Activated gamma-delta T cell treated with Interleukin-2 at 50 U/mL for 16 hours (primary cell): Measurements from ENCODE around the gene FUOM.
"Not testable (repeated sequence)": the region's sequence is repeated elsewhere in the genome, so short reads cannot be mapped to it uniquely, and the experiment has no call there.

ENCODE experiments used
- DNase-seq: peaks from one replicate; pipeline ENCODE4 v3.0.0-alpha.2; 2020

Gene FUOM

DNA sequence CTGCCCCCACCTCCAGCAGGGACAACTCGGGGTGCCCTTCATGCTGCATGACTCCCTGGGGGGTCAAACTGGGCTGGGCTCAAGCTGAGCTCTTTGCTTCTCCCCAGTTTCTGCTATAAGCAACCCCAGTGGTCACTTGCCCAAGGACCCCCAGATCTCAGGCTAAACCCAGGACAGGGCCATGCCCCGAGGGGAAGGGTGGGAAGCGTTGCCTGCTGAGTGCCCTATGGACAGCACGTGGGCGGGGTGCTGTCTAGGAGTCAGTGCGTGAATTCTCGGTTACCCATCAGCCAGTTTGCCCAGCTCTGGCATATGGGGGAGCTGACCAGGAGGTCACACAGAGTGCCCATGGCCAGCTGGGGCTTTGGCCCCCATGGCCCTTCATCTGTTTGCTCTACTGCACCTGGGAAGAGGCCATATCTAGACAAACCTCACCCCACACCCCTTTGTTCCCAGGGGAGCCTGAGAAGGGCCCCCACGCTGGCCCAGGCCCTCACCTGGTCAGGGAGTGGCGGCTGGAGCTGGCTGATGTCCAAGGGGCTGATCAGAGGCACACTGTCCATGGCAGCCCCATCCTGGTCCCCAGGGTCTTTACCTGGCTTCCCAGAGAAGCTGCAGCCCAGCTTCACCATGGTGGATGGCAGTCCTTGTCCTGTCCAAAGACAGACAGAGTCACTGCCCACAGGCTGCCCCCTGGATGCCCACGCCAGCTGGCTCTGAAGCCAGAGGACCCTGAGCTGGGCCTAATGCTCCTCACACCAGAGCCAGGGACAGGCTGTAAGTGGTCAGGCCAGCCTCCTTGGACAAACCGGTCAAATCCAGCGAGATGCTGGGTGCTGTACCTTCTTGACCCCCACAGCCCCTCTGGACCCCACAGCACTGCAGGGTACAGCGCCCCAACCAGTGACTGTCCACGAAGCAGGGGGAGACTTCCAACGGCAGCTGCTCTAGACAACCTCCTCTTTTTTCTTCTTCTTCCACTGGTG is 29.2 kb downstream of the FUOM start:
- no peak for DNase-seq

DNA sequence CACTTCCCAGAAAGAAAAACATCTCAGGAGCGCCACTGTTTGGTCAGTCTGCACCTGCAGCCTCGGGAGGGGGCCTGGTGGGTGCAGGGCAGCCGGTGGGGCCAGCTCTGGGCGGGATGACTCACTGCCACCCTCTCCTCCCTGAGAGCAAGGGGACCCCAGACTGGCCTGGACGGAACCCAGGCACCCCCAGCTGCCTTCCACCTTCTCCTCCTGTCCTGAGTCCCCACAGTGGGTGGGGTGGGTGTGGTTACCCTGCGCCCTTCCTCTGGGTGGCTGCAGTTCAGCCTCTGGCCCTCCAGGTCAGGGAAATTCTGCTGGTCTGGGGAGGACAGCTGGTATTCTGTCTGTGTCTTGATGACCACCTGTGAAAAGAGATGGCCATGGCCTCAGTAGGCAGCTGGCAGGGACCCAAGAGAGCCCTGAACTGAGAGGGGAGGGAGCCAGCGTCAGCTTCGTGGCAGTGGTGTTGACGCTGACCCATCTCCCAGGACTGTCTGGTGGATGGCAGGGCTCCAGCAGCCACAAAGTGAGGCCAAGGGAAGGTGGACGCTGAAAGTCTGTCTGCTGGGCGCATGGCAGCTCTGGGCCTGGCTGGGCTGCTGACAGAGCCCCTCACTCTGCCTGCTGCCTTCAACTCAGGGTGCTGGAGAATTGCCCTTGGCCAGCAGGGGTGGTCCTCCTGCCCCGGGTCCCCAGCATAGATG is 30.0 kb downstream of the FUOM start:
- no peak for DNase-seq

DNA sequence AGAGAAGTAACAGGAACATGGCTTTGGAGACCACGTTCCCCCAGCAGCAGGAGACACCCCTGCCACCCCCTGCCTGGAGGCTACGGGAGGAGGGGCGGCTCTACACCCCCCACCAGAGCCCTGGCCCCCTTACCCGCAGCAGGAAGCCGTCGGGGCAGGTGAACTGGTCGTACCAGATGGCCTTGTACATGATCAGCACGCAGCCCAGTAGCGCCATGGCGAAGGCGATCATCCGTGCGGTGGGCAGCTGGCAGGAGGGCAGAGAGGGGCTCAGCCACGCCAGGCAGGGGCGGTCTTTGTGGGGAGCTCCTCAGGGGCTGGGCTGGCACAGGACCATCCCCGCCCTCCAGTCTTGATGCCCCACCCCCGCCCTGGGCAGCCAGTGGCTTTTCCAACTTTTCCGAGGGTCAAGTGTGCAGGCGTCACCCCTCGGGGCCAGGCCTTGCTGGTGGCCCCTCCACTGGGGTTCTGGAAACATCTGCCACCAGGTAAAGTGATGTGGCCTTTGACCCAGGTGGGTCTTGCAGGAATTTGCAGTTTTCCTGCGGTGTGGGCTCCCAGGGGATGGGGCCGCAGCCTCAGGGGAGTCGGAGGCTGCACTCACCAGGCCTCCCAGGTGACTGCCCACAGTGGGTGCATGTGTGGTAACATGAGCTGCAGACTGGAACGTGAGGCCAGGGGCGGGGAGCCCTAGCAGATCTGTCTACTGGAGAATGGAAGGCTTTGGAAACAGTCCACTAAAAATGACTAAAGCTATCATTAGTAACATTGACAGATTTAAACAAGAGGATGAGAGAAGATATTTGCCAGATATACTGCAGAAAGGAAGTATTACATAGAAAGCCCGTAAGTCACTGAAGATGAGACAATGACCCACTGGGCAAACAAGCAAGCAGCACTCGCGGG is 30.8 kb downstream of the FUOM start:
- DNase-seq: no peak

DNA sequence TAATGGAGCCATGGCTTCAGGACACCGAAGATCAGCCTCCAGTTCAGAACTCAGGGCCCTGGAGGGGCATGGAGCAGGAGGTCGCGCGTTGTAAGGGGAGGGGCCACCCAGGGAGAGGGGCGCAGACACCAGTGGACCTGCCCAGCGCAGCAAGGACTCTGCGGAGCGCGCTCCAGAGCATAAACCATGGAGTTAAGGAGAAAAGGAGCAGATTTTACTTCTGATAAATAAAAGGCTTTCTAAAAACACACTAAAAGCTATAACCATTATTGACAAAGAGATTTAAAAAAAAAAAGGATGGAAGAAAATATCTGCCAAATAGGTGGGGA is 31.6 kb downstream of the FUOM start:
- no peak for DNase-seq

DNA sequence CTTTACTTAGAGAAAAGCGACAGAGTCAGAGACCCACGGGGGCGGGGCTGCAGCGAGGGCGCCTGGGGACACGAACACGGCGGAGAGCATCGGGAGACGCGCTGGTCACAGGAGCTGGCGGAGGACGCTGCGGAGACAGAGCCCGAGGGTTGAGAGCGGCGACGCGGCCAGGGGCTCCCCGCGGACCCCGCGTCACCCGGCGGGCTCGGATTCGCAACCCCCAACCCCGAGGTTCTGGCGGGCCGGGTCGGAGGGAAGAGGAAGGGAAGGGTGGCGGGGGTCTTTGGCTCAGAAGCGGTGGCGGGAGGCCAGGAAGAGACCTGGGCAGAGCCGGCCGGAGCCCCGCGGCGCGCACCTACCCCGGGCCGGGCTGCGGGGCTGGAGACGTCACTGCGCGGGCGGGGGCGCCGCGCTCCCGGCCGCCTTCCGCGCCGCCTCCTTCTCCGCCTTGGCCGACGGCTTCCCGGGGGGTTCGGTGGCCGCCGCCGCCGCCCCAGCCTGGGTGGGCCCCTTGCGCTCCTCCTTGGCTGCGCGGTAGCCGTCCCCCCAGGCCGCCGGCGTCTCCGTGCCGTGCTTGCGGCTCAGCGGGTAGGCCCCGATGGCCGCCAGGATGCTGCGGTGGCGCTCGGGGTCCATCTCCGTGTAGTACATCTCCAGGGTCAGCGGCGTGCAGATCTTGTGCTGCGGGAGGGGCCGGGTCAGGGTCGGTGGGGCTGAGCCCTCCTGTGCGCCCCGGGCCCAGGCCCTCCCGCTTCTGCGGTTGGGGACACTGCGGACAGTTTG is 32.2 kb downstream of the FUOM start:
- no peak for DNase-seq

DNA sequence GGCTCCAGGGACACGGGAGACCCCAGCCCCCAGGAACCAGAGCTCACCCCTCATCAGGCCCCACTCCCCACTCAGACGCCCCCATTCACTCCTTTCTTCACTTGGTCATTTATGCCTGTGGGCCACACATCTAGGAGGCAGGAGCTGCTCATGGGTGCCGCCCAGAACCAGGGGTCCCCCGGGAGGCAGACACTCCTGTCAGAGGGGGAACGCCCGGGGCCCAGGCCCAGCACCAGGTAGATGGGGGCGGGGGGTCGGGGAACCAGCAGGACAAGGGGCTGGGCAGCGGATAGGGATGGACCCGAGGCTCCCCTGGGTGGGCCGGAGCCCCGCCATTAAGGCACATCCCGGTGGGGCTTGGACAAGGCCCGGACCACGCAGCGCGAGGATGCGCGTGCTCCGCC is 33.0 kb downstream of the FUOM start:
- no peak for DNase-seq

DNA sequence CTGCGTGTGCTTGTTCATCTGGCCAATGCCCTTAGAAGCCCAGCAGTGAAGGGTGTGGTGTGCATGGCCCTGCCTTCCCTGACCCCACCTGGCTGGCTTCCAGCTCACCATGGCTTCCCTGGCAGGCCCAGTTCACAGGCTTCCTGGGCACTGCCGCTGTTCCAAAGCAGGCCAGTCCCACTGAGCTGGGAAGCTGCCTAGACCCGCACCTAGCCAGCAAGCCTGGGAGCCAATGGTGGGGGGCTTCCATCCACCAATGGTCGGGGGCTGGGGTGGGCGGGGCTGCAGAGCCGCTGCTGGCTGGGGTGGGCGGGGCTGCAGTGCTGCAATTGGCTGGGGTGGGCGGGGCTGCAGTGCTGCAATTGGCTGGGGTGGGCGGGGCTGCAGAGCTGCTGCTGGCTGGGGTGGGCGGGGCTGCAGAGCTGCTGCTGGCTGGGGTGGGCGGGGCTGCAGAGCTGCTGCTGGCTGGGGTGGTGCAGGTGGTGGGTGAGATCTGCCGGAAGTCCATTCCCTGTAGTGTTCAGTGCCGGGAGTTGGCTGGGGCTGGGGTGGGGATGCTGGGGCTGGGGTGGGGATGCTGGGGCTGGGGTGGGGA is 33.5 kb downstream of the FUOM start:
- DNase-seq: peak; percentile 46

DNA sequence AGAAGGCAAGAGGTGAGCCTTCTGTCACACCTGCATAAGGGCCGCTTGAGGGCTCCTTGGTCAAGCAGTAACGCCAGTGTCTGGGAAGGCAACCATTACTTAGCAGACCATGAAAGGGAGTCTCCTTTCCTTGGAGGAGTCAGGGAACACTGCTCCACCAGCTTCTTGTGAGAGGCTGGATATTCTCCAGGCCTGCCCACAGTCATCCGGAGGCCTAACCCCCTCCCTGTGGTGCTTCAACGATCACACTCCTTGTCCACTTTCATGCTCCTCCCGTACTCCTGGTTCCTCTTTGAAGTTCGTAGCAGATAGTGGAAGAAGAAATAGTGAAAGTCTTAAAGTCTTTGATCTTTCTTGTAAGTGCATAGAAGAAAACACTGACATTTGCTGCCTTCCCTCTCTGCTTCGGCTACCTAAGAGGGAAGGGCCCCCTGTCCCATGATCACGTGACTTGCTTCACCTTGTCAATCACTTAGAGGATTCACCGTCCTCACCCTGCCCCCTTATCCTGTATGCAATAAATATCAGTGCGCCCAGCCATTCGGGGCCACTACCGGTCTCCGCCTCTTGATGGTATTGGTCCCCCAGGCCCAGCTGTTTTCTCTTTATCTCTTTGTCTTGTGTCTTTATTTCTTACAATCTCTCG is 35.6 kb downstream of the FUOM start:
- not testable (repeated sequence) for DNase-seq

DNA sequence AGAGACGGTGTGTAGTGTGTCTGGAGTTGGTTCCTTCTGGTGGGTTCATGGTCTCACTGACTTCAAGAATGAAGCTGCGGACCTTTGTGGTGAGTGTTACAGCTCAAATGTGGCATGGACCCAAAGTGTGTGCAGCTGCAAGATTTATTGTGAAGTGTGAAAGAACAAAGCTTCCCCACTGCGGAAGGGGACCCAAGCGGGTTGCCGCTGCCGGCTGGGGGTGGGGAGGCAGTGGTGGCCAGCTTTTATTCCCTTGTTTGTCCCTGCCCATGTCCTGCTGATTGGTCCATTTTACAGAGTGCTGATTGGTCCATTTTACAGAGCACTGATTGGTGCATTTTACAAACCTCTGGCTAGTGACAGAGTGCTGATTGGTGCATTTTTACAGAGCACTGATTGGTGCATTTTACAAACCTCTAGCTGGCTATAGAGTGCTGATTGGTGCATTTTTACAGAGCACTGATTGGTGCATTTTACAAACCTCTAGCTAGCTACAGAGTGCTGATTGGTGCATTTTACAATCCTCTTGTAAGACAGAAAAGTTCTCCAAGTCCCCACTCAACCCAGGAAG is 36.9 kb downstream of the FUOM start:
- DNase-seq: not testable (repeated sequence)

DNA sequence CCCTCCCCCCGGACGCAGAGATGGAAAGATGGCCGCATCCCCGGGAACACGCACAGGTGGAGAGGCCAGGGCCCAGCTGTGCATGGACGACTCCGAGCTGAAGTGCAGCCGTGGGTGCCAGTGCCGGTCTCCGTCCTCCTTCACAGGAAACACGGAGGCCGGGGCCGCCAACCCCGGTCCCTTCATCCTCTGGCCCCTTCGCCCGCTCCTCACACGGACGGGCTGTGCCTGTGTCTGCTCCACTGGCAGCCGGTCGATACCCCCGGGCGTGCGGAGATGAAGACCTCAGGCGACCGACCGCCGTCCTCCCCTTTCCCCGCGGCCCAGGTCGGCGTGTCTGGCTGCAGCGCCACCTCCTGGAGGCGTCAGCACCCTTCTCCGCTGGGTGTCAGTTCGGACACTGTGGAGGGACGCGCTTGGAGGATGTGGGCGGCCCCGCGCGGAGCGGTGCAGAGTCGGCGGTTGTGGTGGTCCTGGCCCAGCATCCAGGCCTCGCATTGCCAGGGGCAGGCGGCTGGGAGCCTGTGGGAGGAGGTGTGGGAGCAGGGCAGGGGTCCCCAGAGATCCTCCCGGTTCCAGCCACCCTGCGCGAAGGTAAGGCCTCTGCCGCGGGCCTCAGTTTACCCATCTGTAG is 39.2 kb downstream of the FUOM start:
- peak; percentile 65 for DNase-seq

DNA sequence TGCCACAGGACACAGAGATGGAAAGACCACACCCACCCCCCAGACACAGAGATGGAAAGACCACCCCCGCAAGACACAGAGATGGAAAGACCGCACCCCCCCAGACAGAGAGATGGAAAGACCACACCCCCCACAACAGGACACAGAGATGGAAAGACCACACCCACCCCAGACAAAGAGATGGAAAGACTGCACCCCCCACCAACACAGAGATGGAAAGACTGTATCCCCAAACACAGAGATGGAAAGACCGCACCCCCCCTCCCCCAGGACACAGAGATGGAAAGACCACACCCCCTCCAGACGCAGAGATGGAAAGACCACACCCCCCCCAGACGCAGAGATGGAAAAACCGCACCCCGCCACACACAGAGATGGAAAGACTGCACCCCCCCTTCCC is 41.1 kb downstream of the FUOM start:
- DNase-seq: no peak

DNA sequence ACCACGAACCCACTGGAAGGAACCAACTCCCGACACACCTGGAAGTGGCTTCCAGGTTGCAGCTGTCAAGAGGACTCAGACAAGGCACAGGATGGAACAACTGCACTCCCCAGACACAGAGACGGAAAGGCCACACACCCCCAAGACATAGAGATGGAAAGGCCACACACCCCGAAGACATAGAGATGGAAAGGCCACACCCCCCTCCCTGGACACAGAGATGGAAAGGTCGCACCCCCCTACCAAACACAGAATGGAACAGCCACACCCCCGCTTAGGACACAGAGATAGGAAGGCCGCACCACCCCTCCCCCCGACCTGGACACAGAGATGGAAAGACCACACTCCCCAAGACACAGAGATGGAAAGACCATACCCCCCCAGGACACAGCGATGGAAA is 41.6 kb downstream of the FUOM start:
- DNase-seq: no peak

DNA sequence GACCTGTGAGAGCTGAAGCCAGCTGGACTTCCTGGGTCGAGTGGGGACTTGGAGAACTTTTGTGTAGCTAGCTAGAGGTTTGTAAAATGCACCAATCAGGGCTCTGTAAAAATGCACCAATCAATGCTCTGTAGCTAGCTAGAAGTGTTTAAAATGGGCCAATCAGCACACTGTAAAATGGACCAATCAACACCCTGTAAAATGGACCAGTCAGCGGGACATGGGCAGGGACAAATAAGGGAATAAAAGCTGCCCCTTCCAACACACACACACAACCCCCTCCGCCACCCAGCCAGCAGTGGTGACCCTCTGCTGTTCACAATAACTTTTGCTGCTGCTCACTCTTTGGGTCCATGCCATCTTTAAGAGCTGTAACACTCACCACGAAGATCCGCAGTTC is 42.0 kb downstream of the FUOM start:
- no peak for DNase-seq

DNA sequence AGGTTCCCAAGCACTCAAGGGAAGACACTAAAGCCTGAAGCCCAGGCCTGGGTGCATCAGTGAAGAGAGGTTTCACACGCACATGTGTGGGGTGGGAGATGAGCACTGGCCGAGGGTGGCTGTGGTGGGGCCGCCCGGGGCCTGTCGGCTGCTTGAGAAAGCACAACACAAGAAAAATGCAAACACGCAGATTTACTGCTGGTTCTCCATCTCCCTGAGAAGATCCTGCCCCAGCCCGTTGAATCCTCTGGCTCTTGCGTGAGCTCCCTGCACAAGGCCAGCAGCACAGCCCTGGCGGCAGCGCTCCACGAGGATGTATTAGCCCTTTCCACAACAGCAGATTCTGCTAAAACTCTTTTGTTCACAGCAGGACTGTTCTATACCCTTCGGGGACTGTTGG is 42.9 kb downstream of the FUOM start:
- DNase-seq: no peak

DNA sequence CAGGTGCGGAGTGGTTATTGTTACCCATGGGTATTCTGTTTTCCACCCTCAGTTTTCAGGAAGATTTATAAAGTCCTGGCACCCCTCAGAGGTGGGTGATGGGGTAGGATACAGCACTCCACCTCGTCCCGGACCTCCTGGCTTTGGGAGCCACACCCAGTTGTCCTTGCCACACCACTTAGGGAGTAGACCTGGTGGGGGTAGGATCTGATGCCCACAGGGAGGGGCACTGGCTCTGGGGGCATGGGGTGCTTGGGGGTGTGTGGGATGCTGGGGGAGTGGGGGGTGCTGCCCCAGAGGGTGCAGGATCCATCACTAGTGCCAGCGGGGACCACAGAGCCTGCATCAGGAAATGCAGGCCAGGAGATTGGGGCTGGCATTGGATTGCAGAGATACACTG is 44.6 kb downstream of the FUOM start:
- DNase-seq: no peak

DNA sequence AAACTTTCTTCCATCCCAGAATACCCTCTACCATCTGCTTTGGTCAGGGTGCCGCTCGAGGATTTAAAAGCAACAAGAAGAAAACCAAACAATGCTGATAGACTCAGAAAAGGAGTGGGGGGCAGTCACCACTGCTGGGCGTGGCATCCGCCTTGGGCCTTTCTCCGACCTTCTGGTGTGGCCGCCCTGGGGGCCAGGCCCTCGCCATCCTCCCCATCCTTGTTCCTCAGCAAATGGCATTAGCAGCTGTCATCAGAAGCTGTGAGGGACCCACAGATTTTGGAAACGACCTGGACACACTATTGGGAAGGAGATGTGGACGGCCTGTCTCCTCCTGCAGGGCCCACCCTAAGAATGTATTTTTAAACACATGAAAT is 45.1 kb downstream of the FUOM start:
- no peak for DNase-seq

DNA sequence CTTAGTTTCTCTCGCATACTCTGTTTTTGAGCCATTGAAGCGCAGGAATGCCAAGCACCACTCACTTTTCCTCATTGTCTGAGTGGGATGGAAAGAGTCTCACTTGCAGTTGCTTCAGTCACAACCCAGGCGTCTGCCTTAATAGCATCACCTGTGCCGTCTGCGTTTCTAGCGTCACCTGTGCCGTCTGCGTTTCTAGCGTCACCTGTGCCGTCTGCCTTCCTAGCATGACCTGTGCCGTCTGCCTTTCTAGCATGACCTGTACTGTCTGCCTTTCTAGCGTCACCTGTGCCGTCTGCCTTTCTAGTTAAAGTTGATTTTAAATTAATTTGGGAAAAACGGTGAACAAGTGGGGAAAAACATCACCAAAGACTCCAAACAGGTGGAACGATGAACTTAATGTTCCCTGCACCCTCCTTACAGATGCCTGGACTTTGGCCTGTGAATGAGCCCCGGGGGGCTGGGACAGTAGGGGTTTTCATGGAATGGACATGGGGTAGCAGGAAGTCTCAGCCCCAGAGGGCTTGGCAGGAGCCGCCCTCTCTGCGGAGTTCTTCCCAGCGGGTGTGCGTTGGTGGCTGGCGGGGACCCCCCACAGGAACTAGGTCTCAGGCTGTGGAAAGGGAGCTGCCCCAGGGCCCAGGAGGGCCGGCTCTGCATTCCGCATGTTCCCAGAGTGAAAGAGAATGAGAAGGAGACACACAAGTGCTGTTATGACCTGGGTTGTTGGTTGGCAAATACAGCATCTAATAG is 45.6 kb downstream of the FUOM start:
- DNase-seq: no peak

DNA sequence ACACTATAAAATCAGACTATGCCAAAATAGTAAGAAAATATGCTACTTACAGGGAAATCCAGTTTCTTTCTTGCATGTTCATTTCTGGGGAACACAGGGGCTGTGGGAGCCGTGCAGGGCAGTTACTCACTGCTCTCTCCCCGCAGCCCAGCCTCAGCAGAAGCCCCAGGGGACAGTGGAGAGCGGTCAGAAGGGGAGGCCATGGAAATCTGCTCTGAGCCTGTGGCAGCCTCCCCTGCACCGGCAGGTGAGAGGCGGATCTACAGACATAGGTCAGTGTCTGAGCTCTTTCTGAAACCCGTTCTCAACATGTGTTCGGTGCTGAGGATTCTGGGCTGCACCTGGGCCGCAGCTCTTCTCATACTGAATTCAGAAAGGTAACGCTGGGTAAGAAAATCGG is 46.2 kb downstream of the FUOM start:
- DNase-seq: no peak

DNA sequence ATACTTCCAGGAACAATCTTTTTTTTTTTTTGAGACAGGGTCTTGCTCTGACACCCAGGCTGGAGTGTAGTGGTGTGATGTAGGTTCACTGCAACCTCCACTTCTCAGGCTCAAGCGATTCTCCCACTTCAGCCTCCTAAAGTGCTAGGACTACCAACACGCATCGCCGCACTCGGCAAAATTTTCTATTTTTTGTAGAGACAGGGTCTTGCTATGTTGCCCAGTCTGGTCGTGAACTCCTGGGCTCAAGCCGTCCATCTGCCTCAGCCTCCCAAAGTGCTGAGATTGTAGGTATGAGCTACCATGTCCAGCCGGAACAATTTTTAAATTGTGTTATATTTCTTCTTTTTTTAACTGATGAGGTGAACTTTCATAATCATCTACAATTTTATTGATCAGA is 47.0 kb downstream of the FUOM start:
- no peak for DNase-seq

DNA sequence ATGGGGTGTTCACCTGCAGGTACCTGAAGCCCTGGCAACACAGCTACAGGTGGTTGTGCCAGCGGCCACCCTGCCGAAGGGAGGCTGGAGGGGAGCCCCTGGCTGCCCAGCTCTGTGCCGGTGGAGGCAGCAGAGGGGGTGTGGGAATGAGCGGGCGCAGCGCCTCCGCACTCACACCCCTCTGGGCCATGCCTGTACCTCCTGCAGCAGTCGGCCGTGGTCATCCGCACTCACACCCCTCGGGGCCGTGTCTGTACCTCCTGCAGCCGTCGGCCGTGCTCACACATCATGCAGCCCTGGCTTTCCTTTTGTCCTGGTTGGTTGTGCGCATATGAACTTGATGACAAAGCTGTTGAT is 47.4 kb downstream of the FUOM start:
- DNase-seq: no peak
